H9 (cell line): ENCODE data around the gene PAQR4. TPM values are rescaled to one million over a fixed set of nuclear protein-coding genes. Genes with fewer than 3 reads are reported as not detected.

Experiments
- DNase-seq: peaks from one replicate; pipeline ENCODE4 v3.0.0-alpha.2; 2017
- H2AFZ ChIP-seq: one replicate; pipeline ENCODE4 v1.6.1; 2013; ENCODE audit warnings: mild to moderate bottlenecking, low read length, control low read depth, moderate library complexity
- H2AK5ac ChIP-seq: 2 replicates; pipeline ENCODE4 v1.6.1; 2013; ENCODE audit warnings: low read length, control low read depth, mixed read lengths; ENCODE audit not compliant: insufficient read length
- H2BK120ac ChIP-seq: one replicate; pipeline ENCODE4 v1.6.1; 2013; ENCODE audit warnings: low read depth, mild to moderate bottlenecking, low read length, control low read depth, inconsistent platforms; ENCODE audit not compliant: poor library complexity, severe bottlenecking
- H2BK12ac ChIP-seq: 2 replicates; pipeline ENCODE4 v1.6.1; 2013; ENCODE audit warnings: low read length, control low read depth, mixed read lengths, low read depth; ENCODE audit not compliant: insufficient read length
- H2BK15ac ChIP-seq: 2 replicates; pipeline ENCODE4 v1.6.1; 2013; ENCODE audit warnings: low read depth, low read length, control low read depth
- H2BK20ac ChIP-seq: one replicate; pipeline ENCODE4 v1.6.1; 2013; ENCODE audit warnings: low read depth, mild to moderate bottlenecking, low read length, control low read depth, inconsistent platforms; ENCODE audit not compliant: poor library complexity, severe bottlenecking
- H2BK5ac ChIP-seq: 2 replicates; pipeline ENCODE4 v1.6.1; 2013; ENCODE audit warnings: low read length, control low read depth, mixed read lengths; ENCODE audit not compliant: insufficient read length
- H3K14ac ChIP-seq: 2 replicates; pipeline ENCODE4 v1.6.1; 2013; ENCODE audit warnings: low read length, control low read depth; ENCODE audit not compliant: insufficient read depth
- H3K18ac ChIP-seq: 2 replicates; pipeline ENCODE4 v1.6.1; 2013; ENCODE audit warnings: low read depth, mild to moderate bottlenecking, mixed read lengths, low read length, control low read depth; ENCODE audit not compliant: insufficient read length
- H3K23ac ChIP-seq: 2 replicates; pipeline ENCODE4 v1.6.1; 2013; ENCODE audit warnings: low read length, control low read depth, mixed read lengths, low read depth; ENCODE audit not compliant: insufficient read length
- H3K23me2 ChIP-seq: 2 replicates; pipeline ENCODE4 v1.6.1; 2013; ENCODE audit warnings: low read depth, mild to moderate bottlenecking, mixed read lengths, low read length, control low read depth; ENCODE audit not compliant: insufficient read length, poor library complexity, severe bottlenecking
- H3K27ac ChIP-seq: 2 replicates; pipeline ENCODE4 v1.5.1; 2013; ENCODE audit warnings: low read length, control low read depth, mixed read lengths, low read depth; ENCODE audit not compliant: insufficient read length
- H3K27me3 ChIP-seq: 2 replicates; pipeline ENCODE4 v1.6.1; 2013; ENCODE audit warnings: low read length, control low read depth, inconsistent platforms; ENCODE audit not compliant: insufficient read depth
- H3K4ac ChIP-seq: 2 replicates; pipeline ENCODE4 v1.6.1; 2013; ENCODE audit warnings: low read depth, mild to moderate bottlenecking, control low read depth, inconsistent platforms, low read length, moderate library complexity
- H3K4me1 ChIP-seq: 2 replicates; pipeline ENCODE4 v1.6.1; 2013; ENCODE audit warnings: low read length, control low read depth, inconsistent platforms; ENCODE audit not compliant: insufficient read depth
- H3K4me2 ChIP-seq: 2 replicates; pipeline ENCODE4 v1.6.1; 2013; ENCODE audit warnings: low read length, control low read depth, mixed read lengths; ENCODE audit not compliant: insufficient read length, insufficient read depth
- H3K56ac ChIP-seq: 2 replicates; pipeline ENCODE4 v1.6.1; 2013; ENCODE audit warnings: low read depth, mild to moderate bottlenecking, mixed read lengths, low read length, control low read depth; ENCODE audit not compliant: insufficient read length
- H3K79me1 ChIP-seq: 2 replicates; pipeline ENCODE4 v1.6.1; 2013; ENCODE audit warnings: low read depth, mild to moderate bottlenecking, moderate library complexity, low read length, control low read depth, inconsistent platforms; ENCODE audit not compliant: insufficient read depth, poor library complexity, severe bottlenecking
- H3K79me2 ChIP-seq: 2 replicates; pipeline ENCODE4 v1.6.1; 2013; ENCODE audit warnings: low read length, control low read depth, inconsistent platforms; ENCODE audit not compliant: insufficient read depth
- H3K9ac ChIP-seq: 2 replicates; pipeline ENCODE4 v1.6.1; 2013; ENCODE audit warnings: low read length, control low read depth, mixed read lengths; ENCODE audit not compliant: insufficient read length; ENCODE audit errors: extremely low read depth
- H3K9me3 ChIP-seq: one replicate; pipeline ENCODE4 v1.6.1; 2013; ENCODE audit warnings: low read depth, low read length, inconsistent platforms; ENCODE audit not compliant: control insufficient read depth
- H3T11ph ChIP-seq: one replicate; pipeline ENCODE4 v1.6.1; 2013; ENCODE audit warnings: mild to moderate bottlenecking, low read length, control low read depth, inconsistent platforms
- H4K20me1 ChIP-seq: one replicate; pipeline ENCODE4 v1.6.1; 2013; ENCODE audit not compliant: control insufficient read depth, insufficient read length, insufficient read depth
- H4K5ac ChIP-seq: 2 replicates; pipeline ENCODE4 v1.6.1; 2013; ENCODE audit warnings: low read depth, mild to moderate bottlenecking, mixed read lengths, low read length, control low read depth; ENCODE audit not compliant: insufficient read length
- H4K8ac ChIP-seq: replicated peaks from 2 replicates; pipeline ENCODE4 v1.6.1; 2013; ENCODE audit warnings: low read length, control low read depth, mixed read lengths, low read depth; ENCODE audit not compliant: insufficient read length
- H4K91ac ChIP-seq: 2 replicates; pipeline ENCODE4 v1.6.1; 2013; ENCODE audit warnings: low read depth, mild to moderate bottlenecking, moderate library complexity, mixed read lengths, low read length, control low read depth; ENCODE audit not compliant: insufficient read length
- H3K27ac Mint-ChIP-seq, 3 experiments: 2 replicates in 2 of 3; 3 replicates in 1 of 3; pipeline ENCODE4 v1.8.0; 2020 to 2021; ENCODE audit warnings: mixed read lengths in 3 of 3, mild to moderate bottlenecking in 1 of 3, moderate library complexity in 1 of 3
- H3K27me3 Mint-ChIP-seq: 2 replicates; pipeline ENCODE4 v1.8.0; 2021; ENCODE audit warnings: low read depth, mild to moderate bottlenecking, moderate library complexity, mixed read lengths
- H3K36me3 Mint-ChIP-seq, 3 experiments: 2 replicates in 2 of 3; 3 replicates in 1 of 3; pipeline ENCODE4 v1.8.0; 2020 to 2021; ENCODE audit warnings: low read depth in 3 of 3, mixed read lengths in 3 of 3; ENCODE audit not compliant: insufficient read depth in 1 of 3
- H3K4me1 Mint-ChIP-seq, 2 experiments: 2 replicates each; pipeline ENCODE4 v1.8.0; 2020; ENCODE audit warnings: mixed read lengths in 2 of 2
- H3K4me3 Mint-ChIP-seq, 2 experiments: 2 replicates in 1 of 2; 3 replicates in 1 of 2; pipeline ENCODE4 v1.8.0; 2020 to 2021; ENCODE audit warnings: mild to moderate bottlenecking in 2 of 2, mixed read lengths in 2 of 2, moderate library complexity in 1 of 2
- H3K9me3 Mint-ChIP-seq, 2 experiments: 2 replicates in 1 of 2; 3 replicates in 1 of 2; pipeline ENCODE4 v1.8.0; 2020; ENCODE audit warnings: mild to moderate bottlenecking in 2 of 2, mixed read lengths in 2 of 2, moderate library complexity in 1 of 2
- WGBS: extraction: QIAGEN DNeasy Blood & Tissue Kit; methylation state at CpG from one replicate; pipeline ENCODE4 v1.1.7; 2013; ENCODE audit warnings: missing lambda C conversion rate, low lambda C conversion rate, mixed read lengths; ENCODE audit not compliant: insufficient read length; ENCODE audit errors: extremely low coverage; 5-methylcytosine and 5-hydroxymethylcytosine counted together
- total RNA-seq: library from RNA; stranded (reverse); gene quantifications from 2 replicates; pipeline ENCODE4 v1.2.1, GENCODE V29; 2021
- TF ChIP-seq, protein P1 (sequence below): fragments of 200-600 bp; sonication (generic); conservative IDR thresholded peaks from 3 replicates; pipeline ENCODE4 v1.8.0; 2021; ENCODE audit warnings: antibody characterized with exemption, mild to moderate bottlenecking

PAQR4 gene
- total RNA-seq, 1 experiment from 2014 or later = 32.1 TPM

- Mint-ChIP-seq H3K27me3 (peaks cover 6% of the 10 kb centered on the region), H3K36me3 (peaks cover 10 to 18% (median 14%) of the 10 kb centered on the region in 3 experiments), H3K9me3 (peaks cover 10 to 11% of the 10 kb centered on the region in 2 experiments), H3K4me3 (no peak overlapping the region), H3K4me1 (peaks cover 28 to 30% of the 10 kb centered on the region in 2 experiments), H3K27ac (no peak overlapping the region)
- Histone ChIP-seq H3K4me2 (no peak overlapping the region), H3K27me3 (no peaks in the 10 kb centered on the region), H3K79me2 (no peaks in the 10 kb centered on the region), H2BK12ac (no peak overlapping the region), H3K56ac (no peak overlapping the region), H3K4me1 (no peaks in the 10 kb centered on the region), H2BK120ac (no peak overlapping the region), H3K9ac (no peak overlapping the region), H2BK15ac (no peak overlapping the region), H3K18ac (no peak overlapping the region), H3K23me2 (peaks cover 5% of the 10 kb centered on the region), H3K9me3 (no peaks in the 10 kb centered on the region), H3K79me1 (no peaks in the 10 kb centered on the region), H2AFZ (no peak overlapping the region), H4K91ac (no peak overlapping the region), H3K4ac (no peak overlapping the region), H2AK5ac (no peak overlapping the region), H3K27ac (no peak overlapping the region), H4K5ac (no peak overlapping the region), H3K23ac (no peak overlapping the region), H4K20me1 (no peaks in the 10 kb centered on the region), H2BK20ac (no peak overlapping the region), H3T11ph (no peak overlapping the region), H3K14ac (no peak overlapping the region), H2BK5ac (no peak overlapping the region), H4K8ac (no peak overlapping the region)
- no CpG with 5 or more reads among the region's 5 CpGs for WGBS
- DNase-seq = no peak
- TF ChIP-seq, protein P1, sequence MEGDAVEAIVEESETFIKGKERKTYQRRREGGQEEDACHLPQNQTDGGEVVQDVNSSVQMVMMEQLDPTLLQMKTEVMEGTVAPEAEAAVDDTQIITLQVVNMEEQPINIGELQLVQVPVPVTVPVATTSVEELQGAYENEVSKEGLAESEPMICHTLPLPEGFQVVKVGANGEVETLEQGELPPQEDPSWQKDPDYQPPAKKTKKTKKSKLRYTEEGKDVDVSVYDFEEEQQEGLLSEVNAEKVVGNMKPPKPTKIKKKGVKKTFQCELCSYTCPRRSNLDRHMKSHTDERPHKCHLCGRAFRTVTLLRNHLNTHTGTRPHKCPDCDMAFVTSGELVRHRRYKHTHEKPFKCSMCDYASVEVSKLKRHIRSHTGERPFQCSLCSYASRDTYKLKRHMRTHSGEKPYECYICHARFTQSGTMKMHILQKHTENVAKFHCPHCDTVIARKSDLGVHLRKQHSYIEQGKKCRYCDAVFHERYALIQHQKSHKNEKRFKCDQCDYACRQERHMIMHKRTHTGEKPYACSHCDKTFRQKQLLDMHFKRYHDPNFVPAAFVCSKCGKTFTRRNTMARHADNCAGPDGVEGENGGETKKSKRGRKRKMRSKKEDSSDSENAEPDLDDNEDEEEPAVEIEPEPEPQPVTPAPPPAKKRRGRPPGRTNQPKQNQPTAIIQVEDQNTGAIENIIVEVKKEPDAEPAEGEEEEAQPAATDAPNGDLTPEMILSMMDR = no peak
Measured at GRCh38 chr16:2926650-2926999, 42.5 kb upstream of the PAQR4 start.
